GM23248 (cell line): ENCODE data around the gene HIF3A.
"Not testable (repeated sequence)": the region's sequence is repeated elsewhere in the genome, so short reads cannot be mapped to it uniquely, and the experiment has no call there.

Experiments
- EZH2 ChIP-seq: fragments of 200-600 bp; sonication (generic); IDR thresholded peaks from 2 replicates; pipeline ENCODE4 v1.6.1; 2018; ENCODE audit warnings: antibody characterized with exemption, mild to moderate bottlenecking; ENCODE audit not compliant: insufficient read depth, poor library complexity, severe bottlenecking
- EZH2phosphoT487 ChIP-seq: fragments of 200-600 bp; sonication (generic); IDR thresholded peaks from 2 replicates; pipeline ENCODE4 v1.6.1; 2018; ENCODE audit warnings: antibody characterized with exemption, moderate library complexity, mild to moderate bottlenecking, low read depth; ENCODE audit not compliant: insufficient read depth

DNA sequence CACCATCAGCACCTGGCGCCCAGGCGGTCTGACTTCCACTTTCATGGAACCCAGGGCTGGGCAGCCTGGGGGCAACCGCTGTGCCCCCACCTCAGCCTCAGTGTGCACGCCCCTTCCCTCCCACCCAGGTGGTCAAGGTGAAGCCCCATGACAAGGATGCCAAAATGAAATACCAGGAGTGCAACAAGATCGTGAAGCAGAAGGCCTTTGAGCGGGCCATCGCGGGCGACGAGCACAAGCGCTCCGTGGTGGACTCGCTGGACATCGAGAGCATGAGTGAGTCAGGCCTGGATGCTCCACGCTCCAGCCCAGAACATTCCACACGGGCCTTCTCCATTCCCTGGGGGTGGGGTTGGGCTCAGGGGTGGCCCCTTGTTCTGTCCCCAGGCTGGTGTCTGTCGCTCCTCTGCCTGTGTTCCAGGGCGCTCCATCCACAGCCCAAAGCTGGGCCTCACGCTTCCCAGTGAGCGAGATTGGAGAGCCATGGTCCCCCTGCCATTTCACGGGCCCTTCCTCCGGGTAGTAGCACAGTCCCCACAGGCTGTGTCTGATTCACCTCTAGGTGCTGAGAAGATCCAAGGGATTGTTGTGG lies 78.7 kb downstream of the HIF3A start:
- not testable (repeated sequence) for TF ChIP-seq EZH2, EZH2phosphoT487
